GM19043 (cell line): Measurements from ENCODE around the gene SDC3.

Experiments
- ATAC-seq: cut with Tn5 transposase; IDR thresholded peaks from one replicate; pipeline ENCODE4 v1.9.1; 2021; ENCODE audit warnings: low read depth; ENCODE audit not compliant: unreplicated experiment

Gene SDC3

GRCh38 chr1:30929135-30929889 lies 20.8 kb upstream of the SDC3 start:
- no peak for ATAC-seq

GRCh38 chr1:30928789-30929134 lies 20.2 kb upstream of the SDC3 start:
- ATAC-seq = no peak

- ATAC-seq = no peak
These were observed 19.6 kb upstream of the SDC3 start for GRCh38 chr1:30928171-30928570.

- ATAC-seq = no peak
These were observed 18.9 kb upstream of the SDC3 start for GRCh38 chr1:30927448-30927847.

GRCh38 chr1:30923597-30923996 lies 15.0 kb upstream of the SDC3 start:
- ATAC-seq = no peak

GRCh38 chr1:30920827-30921226 lies 12.3 kb upstream of the SDC3 start:
- ATAC-seq = no peak

- ATAC-seq = no peak
These were observed 10.7 kb upstream of the SDC3 start for GRCh38 chr1:30919025-30919881.

- ATAC-seq = no peak
These were observed 7.7 kb upstream of the SDC3 start for GRCh38 chr1:30916296-30916695.

GRCh38 chr1:30915491-30916230 lies 7.1 kb upstream of the SDC3 start:
- ATAC-seq = no peak

GRCh38 chr1:30914931-30915330 lies 6.4 kb upstream of the SDC3 start:
- ATAC-seq = no peak

- no peak for ATAC-seq
These were observed 6.0 kb upstream of the SDC3 start for GRCh38 chr1:30914587-30914922.

GRCh38 chr1:30912913-30913652 lies 4.5 kb upstream of the SDC3 start:
- ATAC-seq = no peak

- no peak for ATAC-seq
These were observed 3.7 kb upstream of the SDC3 start for GRCh38 chr1:30912224-30912623.

- ATAC-seq = no peak
These were observed 2.7 kb upstream of the SDC3 start for GRCh38 chr1:30911059-30911954.

- ATAC-seq = no peak
These were observed 959 bp upstream of the SDC3 start for GRCh38 chr1:30909365-30910068.

GRCh38 chr1:30908316-30908695 lies 252 bp downstream of the SDC3 start:
- no peak for ATAC-seq

GRCh38 chr1:30907481-30908315 lies 860 bp downstream of the SDC3 start:
- ATAC-seq = no peak
